LNCaP clone FGC (cell line): ENCODE data around the gene GRIN2D.

Source experiments
- DNase-seq: peaks from one replicate; pipeline ENCODE4 v3.0.0-alpha.2; 2011; ENCODE audit warnings: low read depth
- H3K4me3 ChIP-seq: 2 replicates; pipeline ENCODE4 v1.5.1; 2011; ENCODE audit warnings: mild to moderate bottlenecking, low read depth, low read length, control low read depth
- CTCF ChIP-seq: IDR thresholded peaks from 2 replicates; pipeline ENCODE4 v1.5.1; 2012; ENCODE audit warnings: mild to moderate bottlenecking; ENCODE audit not compliant: control insufficient read depth, insufficient read depth; ENCODE audit errors: extremely low read depth

The GRIN2D gene

DNA sequence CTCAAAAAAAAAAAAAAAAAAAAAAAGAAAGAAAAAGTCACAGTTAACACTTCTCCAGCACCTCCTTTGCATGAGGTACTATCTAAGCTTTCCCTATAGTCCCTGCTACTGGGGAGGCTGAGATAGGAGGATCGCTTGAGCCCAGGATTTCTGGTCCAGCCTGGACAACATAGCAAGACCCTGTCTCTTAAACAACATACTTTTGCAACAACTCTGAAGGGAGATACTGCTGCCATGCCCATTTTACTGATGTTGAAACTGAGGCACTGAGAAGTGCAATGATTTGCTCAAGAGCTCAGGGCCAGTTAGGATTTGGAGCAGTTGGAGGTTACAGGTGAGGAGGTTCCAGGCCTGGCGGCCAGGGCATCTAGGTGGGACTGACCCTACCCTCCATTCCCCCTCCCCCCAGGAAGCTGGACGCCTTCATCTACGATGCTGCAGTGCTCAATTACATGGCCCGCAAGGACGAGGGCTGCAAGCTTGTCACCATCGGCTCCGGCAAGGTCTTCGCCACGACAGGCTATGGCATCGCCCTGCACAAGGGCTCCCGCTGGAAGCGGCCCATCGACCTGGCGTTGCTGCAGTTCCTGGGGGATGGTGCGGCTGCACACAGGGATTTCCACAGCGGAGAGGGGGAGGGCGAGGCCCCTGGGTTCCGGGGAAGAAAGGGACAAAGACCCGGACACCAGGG is 48.0 kb downstream of the GRIN2D start:
- TF ChIP-seq CTCF = no peak
- no peak overlapping the region for H3K4me3 ChIP-seq
- no peak for DNase-seq

DNA sequence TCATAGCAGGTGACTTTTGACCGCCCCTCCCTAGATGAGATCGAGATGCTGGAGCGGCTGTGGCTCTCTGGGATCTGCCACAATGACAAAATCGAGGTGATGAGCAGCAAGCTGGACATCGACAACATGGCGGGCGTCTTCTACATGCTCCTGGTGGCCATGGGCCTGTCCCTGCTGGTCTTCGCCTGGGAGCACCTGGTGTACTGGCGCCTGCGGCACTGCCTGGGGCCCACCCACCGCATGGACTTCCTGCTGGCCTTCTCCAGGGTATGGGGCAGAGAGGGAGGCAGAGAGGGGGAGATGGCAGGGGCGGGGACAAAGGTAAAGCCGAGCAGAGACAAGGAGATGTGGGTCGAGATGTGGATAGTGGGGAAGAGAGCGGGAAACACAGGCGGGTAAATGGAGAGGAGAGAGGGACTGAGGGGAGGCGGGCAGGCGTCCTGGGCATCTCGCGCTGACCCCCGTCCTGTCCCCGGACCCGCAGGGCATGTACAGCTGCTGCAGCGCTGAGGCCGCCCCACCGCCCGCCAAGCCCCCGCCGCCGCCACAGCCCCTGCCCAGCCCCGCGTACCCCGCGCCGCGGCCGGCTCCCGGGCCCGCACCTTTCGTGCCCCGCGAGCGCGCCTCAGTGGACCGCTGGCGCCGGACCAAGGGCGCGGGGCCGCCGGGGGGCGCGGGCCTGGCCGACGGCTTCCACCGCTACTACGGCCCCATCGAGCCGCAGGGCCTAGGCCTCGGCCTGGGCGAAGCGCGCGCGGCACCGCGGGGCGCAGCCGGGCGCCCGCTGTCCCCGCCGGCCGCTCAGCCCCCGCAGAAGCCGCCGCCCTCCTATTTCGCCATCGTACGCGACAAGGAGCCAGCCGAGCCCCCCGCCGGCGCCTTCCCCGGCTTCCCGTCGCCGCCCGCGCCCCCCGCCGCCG is 48.9 kb downstream of the GRIN2D start:
- TF ChIP-seq CTCF = no peak
- H3K4me3 ChIP-seq = no peak overlapping the region
- no peak for DNase-seq

- TF ChIP-seq CTCF = no peak
- no peak for DNase-seq
Measured at GRCh38 chr19:48443256-48443655, 49.8 kb downstream of the GRIN2D start.

More at GRCh38 chr19:48443256-48443655, 49.8 kb downstream of the GRIN2D start:
- no peak overlapping the region for H3K4me3 ChIP-seq
